ENCODE measurements around the gene TC2N.
"Not testable (repeated sequence)": the region's sequence is repeated elsewhere in the genome, so short reads cannot be mapped to it uniquely, and the experiment has no call there.

TC2N gene

GRCh38 chr14:91876492-91876891 is 9.2 kb upstream of the TC2N start:
- Histone ChIP-seq H3K9ac (ENCODE audit: low read depth, low read length) (no peak overlapping the region), H3K9me3 (ENCODE audit: insufficient read depth, low read depth, low read length) (no peaks in the 10 kb centered on the region), H3K27me3 (ENCODE audit: insufficient read depth, low read length) (no peaks in the 10 kb centered on the region), H3K4me3 (ENCODE audit: low read length) (no peak overlapping the region), H3K27ac (ENCODE audit: low read depth, low read length) (no peak overlapping the region), H3K4me1 (ENCODE audit: insufficient read depth, low read length) (no peaks in the 10 kb centered on the region), H3K36me3 (ENCODE audit: insufficient read depth, low read length) (no peaks in the 10 kb centered on the region)
- WGBS = 88% methylated on average over 6 of the region's 6 CpGs

- WGBS = 90% methylated on average over 9 of the region's 9 CpGs
- Histone ChIP-seq H3K27me3 (ENCODE audit: insufficient read depth, low read length) (no peaks in the 10 kb centered on the region), H3K27ac (ENCODE audit: low read depth, low read length) (no peak overlapping the region), H3K9me3 (ENCODE audit: insufficient read depth, low read depth, low read length) (no peaks in the 10 kb centered on the region), H3K4me3 (ENCODE audit: low read length) (no peak overlapping the region), H3K4me1 (ENCODE audit: insufficient read depth, low read length) (no peaks in the 10 kb centered on the region), H3K36me3 (ENCODE audit: insufficient read depth, low read length) (no peaks in the 10 kb centered on the region), H3K9ac (ENCODE audit: low read depth, low read length) (no peak overlapping the region)
Measured at GRCh38 chr14:91875525-91876286, 8.4 kb upstream of the TC2N start.

GRCh38 chr14:91873471-91874415 is 6.4 kb upstream of the TC2N start:
- no peak overlapping the region for H3K4me3 ChIP-seq (ENCODE audit: low read length)
- no peaks in the 10 kb centered on the region for H3K27me3 ChIP-seq (ENCODE audit: insufficient read depth, low read length)
- H3K4me1 ChIP-seq (ENCODE audit: insufficient read depth, low read length) = peaks cover 6% of the 10 kb centered on the region
- H3K9me3 ChIP-seq (ENCODE audit: insufficient read depth, low read depth, low read length) = no peaks in the 10 kb centered on the region
- H3K27ac ChIP-seq (ENCODE audit: low read depth, low read length) = no peak overlapping the region
- no peak overlapping the region for H3K9ac ChIP-seq (ENCODE audit: low read depth, low read length)
- H3K36me3 ChIP-seq (ENCODE audit: insufficient read depth, low read length) = no peaks in the 10 kb centered on the region
- WGBS = 94% methylated on average over 15 of the region's 15 CpGs

- no peaks in the 10 kb centered on the region for H3K27me3 ChIP-seq (ENCODE audit: insufficient read depth, low read length)
- no peaks in the 10 kb centered on the region for H3K36me3 ChIP-seq (ENCODE audit: insufficient read depth, low read length)
- H3K4me1 ChIP-seq (ENCODE audit: insufficient read depth, low read length) = peaks cover 6% of the 10 kb centered on the region
- H3K9me3 ChIP-seq (ENCODE audit: insufficient read depth, low read depth, low read length) = no peaks in the 10 kb centered on the region
- no peak overlapping the region for H3K27ac ChIP-seq (ENCODE audit: low read depth, low read length)
- 84% methylated on average over 15 of the region's 15 CpGs for WGBS
- H3K4me3 ChIP-seq (ENCODE audit: low read length) = no peak overlapping the region
- no peak overlapping the region for H3K9ac ChIP-seq (ENCODE audit: low read depth, low read length)
Measured at GRCh38 chr14:91872517-91873470, 5.5 kb upstream of the TC2N start.

- Histone ChIP-seq H3K27me3 (ENCODE audit: insufficient read depth, low read length) (no peaks in the 10 kb centered on the region), H3K27ac (ENCODE audit: low read depth, low read length) (no peak overlapping the region), H3K4me3 (ENCODE audit: low read length) (no peak overlapping the region), H3K9me3 (ENCODE audit: insufficient read depth, low read depth, low read length) (no peaks in the 10 kb centered on the region), H3K9ac (ENCODE audit: low read depth, low read length) (no peak overlapping the region), H3K36me3 (ENCODE audit: insufficient read depth, low read length) (no peaks in the 10 kb centered on the region), H3K4me1 (ENCODE audit: insufficient read depth, low read length) (peaks cover 6% of the 10 kb centered on the region)
- 100% methylated on average over 3 of the region's 3 CpGs for WGBS
Measured at GRCh38 chr14:91872011-91872501, 4.7 kb upstream of the TC2N start.

- H3K27me3 ChIP-seq (ENCODE audit: insufficient read depth, low read length); H3K4me1 ChIP-seq (ENCODE audit: insufficient read depth, low read length); H3K27ac ChIP-seq (ENCODE audit: low read depth, low read length); H3K9me3 ChIP-seq (ENCODE audit: insufficient read depth, low read depth, low read length); H3K9ac ChIP-seq (ENCODE audit: low read depth, low read length); H3K36me3 ChIP-seq (ENCODE audit: insufficient read depth, low read length); H3K4me3 ChIP-seq (ENCODE audit: low read length): not testable (repeated sequence)
- 98% methylated on average over 4 of the region's 4 CpGs for WGBS
Measured at GRCh38 chr14:91871401-91871800, 4.1 kb upstream of the TC2N start.

GRCh38 chr14:91870890-91871289 is 3.6 kb upstream of the TC2N start:
- peaks cover 6% of the 10 kb centered on the region for H3K4me1 ChIP-seq (ENCODE audit: insufficient read depth, low read length)

GRCh38 chr14:91870001-91870400 is 2.7 kb upstream of the TC2N start:
- 81% methylated on average over 16 of the region's 16 CpGs for WGBS
- H3K9me3 ChIP-seq (ENCODE audit: insufficient read depth, low read depth, low read length) = no peaks in the 10 kb centered on the region
- no peak overlapping the region for H3K27ac ChIP-seq (ENCODE audit: low read depth, low read length)
- H3K9ac ChIP-seq (ENCODE audit: low read depth, low read length) = no peak overlapping the region
- no peak overlapping the region for H3K4me3 ChIP-seq (ENCODE audit: low read length)
- H3K4me1 ChIP-seq (ENCODE audit: insufficient read depth, low read length) = peaks cover 6% of the 10 kb centered on the region
- H3K27me3 ChIP-seq (ENCODE audit: insufficient read depth, low read length) = no peaks in the 10 kb centered on the region
- no peaks in the 10 kb centered on the region for H3K36me3 ChIP-seq (ENCODE audit: insufficient read depth, low read length)

More at GRCh38 chr14:91870890-91871289, 3.6 kb upstream of the TC2N start:
- H3K36me3 ChIP-seq (ENCODE audit: insufficient read depth, low read length) = no peaks in the 10 kb centered on the region
- H3K9me3 ChIP-seq (ENCODE audit: insufficient read depth, low read depth, low read length) = no peaks in the 10 kb centered on the region
- H3K27me3 ChIP-seq (ENCODE audit: insufficient read depth, low read length) = no peaks in the 10 kb centered on the region
- no peak overlapping the region for H3K27ac ChIP-seq (ENCODE audit: low read depth, low read length)
- no peak overlapping the region for H3K9ac ChIP-seq (ENCODE audit: low read depth, low read length)
- no peak overlapping the region for H3K4me3 ChIP-seq (ENCODE audit: low read length)
- WGBS = 83% methylated on average over 1 of the region's 2 CpGs

- H3K27ac ChIP-seq (ENCODE audit: low read depth, low read length) = no peak overlapping the region
- WGBS = 73% methylated on average over 7 of the region's 8 CpGs
- H3K4me3 ChIP-seq (ENCODE audit: low read length) = no peak overlapping the region
- H3K4me1 ChIP-seq (ENCODE audit: insufficient read depth, low read length) = peaks cover 6% of the 10 kb centered on the region
- no peaks in the 10 kb centered on the region for H3K9me3 ChIP-seq (ENCODE audit: insufficient read depth, low read depth, low read length)
- H3K9ac ChIP-seq (ENCODE audit: low read depth, low read length) = no peak overlapping the region
- H3K36me3 ChIP-seq (ENCODE audit: insufficient read depth, low read length) = no peaks in the 10 kb centered on the region
- no peaks in the 10 kb centered on the region for H3K27me3 ChIP-seq (ENCODE audit: insufficient read depth, low read length)
Measured at GRCh38 chr14:91869556-91869955, 2.2 kb upstream of the TC2N start.

- H3K36me3 ChIP-seq (ENCODE audit: insufficient read depth, low read length) = no peaks in the 10 kb centered on the region
- no peaks in the 10 kb centered on the region for H3K27me3 ChIP-seq (ENCODE audit: insufficient read depth, low read length)
- peaks cover 6% of the 10 kb centered on the region for H3K4me1 ChIP-seq (ENCODE audit: insufficient read depth, low read length)
- no peak overlapping the region for H3K27ac ChIP-seq (ENCODE audit: low read depth, low read length)
- no peak overlapping the region for H3K9ac ChIP-seq (ENCODE audit: low read depth, low read length)
- no peaks in the 10 kb centered on the region for H3K9me3 ChIP-seq (ENCODE audit: insufficient read depth, low read depth, low read length)
- H3K4me3 ChIP-seq (ENCODE audit: low read length) = no peak overlapping the region
- WGBS = 92% methylated on average over 6 of the region's 6 CpGs
Measured at GRCh38 chr14:91866511-91867295, 633 bp downstream of the TC2N start.
